ENCODE results near the gene CD99L2. TPM values are rescaled to one million over a fixed set of nuclear protein-coding genes. Genes with fewer than 3 reads are reported as not detected.

The CD99L2 gene
- total RNA-seq, 6 experiments from 2014 or later, result 53.9 to 67.1 (median 56.4) TPM

- no peak for TF ChIP-seq CTCF (IDR thresholded peaks at IDR 0.05)
- Mint-ChIP-seq H3K4me1 (ENCODE audit: low read depth) (no peaks in the 10 kb centered on the region), H3K27ac (no peak overlapping the region), H3K27me3 (ENCODE audit: insufficient read depth) (no peaks in the 10 kb centered on the region; the same call in 1 of the 2 replicates), H3K36me3 (ENCODE audit: low read depth) (peaks cover 4% of the 10 kb centered on the region; the same call in 1 of the 2 replicates), H3K4me3 (no peak overlapping the region), H3K9me3 (no peaks in the 10 kb centered on the region)
- no peak for DNase-seq
These were observed 135.1 kb downstream of the CD99L2 start for GRCh38 chrX:150763303-150763797.

DNA sequence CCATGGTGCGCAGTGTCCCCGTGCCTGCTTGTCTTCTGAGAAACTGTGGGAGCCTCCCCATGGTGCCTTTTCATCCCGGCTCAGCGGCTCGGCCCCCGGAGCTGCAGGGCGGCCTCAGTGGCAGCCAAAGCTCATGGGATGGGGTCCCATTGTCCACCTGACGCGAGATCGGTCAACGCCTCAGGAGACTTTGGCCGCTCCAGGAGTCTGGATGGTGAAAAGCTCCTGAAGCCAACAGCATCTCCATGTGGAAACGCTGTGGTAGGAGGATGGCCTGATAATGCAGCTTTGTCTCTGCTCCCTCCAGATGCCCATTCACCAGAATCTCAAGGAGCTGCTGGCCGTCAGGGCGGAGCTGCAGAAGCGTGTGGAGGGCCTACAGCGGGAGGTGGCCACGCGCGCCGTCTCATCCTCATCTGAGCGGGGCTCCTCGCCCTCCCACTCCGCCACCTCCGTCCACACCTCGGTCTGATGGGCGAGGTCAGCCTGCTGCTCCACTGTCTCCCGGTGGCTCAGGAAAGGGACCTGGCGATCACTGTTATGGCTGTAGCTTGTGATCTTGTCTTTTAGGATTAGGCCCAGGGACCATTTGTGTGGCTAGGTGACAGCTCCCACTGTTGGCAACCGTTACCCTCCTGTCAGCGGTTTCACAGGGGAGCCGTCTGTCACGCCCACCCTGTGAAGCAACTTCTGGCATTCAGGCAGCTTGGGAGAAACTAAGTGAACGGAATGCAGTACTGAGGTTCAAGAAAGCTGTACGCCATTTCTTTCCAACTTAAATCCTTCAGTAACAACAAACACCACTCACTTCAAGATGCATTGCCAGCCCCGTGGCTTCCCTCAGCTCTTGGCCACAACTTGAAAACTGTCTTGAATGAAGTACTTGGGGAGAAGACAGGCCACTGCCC is 136.0 kb downstream of the CD99L2 start:
- Mint-ChIP-seq H3K27ac (no peak overlapping the region), H3K27me3 (ENCODE audit: insufficient read depth) (peaks cover 3% of the 10 kb centered on the region; the same call in 1 of the 2 replicates)
- DNase-seq, result no peak

DNA sequence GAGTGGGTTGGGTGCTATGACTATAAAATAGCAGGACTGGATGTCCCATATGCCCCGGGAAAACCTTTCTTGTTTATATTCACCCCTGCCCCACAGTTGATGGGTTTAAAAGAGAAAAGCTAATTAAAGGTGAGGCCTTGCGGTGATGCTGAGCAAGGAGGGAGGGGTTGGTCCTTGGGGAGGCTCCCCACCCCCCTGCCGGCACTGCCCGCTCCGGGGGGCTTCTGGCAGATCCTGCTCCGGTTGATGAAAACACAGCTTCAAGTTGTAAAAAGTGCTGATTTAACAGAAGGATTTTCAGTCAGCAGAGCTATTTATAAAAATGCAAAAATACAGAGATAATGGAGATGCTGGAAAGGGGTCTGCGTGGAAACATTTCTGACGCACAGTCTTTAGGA is 136.7 kb downstream of the CD99L2 start:
- no peaks in the 10 kb centered on the region for H3K4me1 Mint-ChIP-seq (ENCODE audit: low read depth)
- DNase-seq, result no peak
- H3K9me3 Mint-ChIP-seq, result no peaks in the 10 kb centered on the region
- no peak overlapping the region for H3K4me3 Mint-ChIP-seq
- TF ChIP-seq CTCF (IDR thresholded peaks at IDR 0.05), result no peak
- H3K27ac Mint-ChIP-seq, result no peak overlapping the region
- peaks cover 7% of the 10 kb centered on the region for H3K36me3 Mint-ChIP-seq (ENCODE audit: low read depth)
- H3K27me3 Mint-ChIP-seq (ENCODE audit: insufficient read depth), result peaks cover 3% of the 10 kb centered on the region; the same call in 1 of the 2 replicates

More for the DNA sequence above, 136.0 kb downstream of the CD99L2 start:
- no peaks in the 10 kb centered on the region for H3K9me3 Mint-ChIP-seq
- no peaks in the 10 kb centered on the region for H3K4me1 Mint-ChIP-seq (ENCODE audit: low read depth)
- no peak for TF ChIP-seq CTCF (IDR thresholded peaks at IDR 0.05)
- peaks cover 4% of the 10 kb centered on the region; the same call in 1 of the 2 replicates for H3K36me3 Mint-ChIP-seq (ENCODE audit: low read depth)
- H3K4me3 Mint-ChIP-seq, result no peak overlapping the region

- no peaks in the 10 kb centered on the region for H3K9me3 Mint-ChIP-seq
- H3K36me3 Mint-ChIP-seq (ENCODE audit: low read depth), result peaks cover 8% of the 10 kb centered on the region
- no peak for DNase-seq
- H3K4me1 Mint-ChIP-seq (ENCODE audit: low read depth), result no peaks in the 10 kb centered on the region
- TF ChIP-seq CTCF (IDR thresholded peaks at IDR 0.05), result no peak
- peaks cover 3% of the 10 kb centered on the region; the same call in 1 of the 2 replicates for H3K27me3 Mint-ChIP-seq (ENCODE audit: insufficient read depth)
- no peak overlapping the region for H3K4me3 Mint-ChIP-seq
- no peak overlapping the region for H3K27ac Mint-ChIP-seq
These were observed 137.2 kb downstream of the CD99L2 start for GRCh38 chrX:150761176-150761818.

DNA sequence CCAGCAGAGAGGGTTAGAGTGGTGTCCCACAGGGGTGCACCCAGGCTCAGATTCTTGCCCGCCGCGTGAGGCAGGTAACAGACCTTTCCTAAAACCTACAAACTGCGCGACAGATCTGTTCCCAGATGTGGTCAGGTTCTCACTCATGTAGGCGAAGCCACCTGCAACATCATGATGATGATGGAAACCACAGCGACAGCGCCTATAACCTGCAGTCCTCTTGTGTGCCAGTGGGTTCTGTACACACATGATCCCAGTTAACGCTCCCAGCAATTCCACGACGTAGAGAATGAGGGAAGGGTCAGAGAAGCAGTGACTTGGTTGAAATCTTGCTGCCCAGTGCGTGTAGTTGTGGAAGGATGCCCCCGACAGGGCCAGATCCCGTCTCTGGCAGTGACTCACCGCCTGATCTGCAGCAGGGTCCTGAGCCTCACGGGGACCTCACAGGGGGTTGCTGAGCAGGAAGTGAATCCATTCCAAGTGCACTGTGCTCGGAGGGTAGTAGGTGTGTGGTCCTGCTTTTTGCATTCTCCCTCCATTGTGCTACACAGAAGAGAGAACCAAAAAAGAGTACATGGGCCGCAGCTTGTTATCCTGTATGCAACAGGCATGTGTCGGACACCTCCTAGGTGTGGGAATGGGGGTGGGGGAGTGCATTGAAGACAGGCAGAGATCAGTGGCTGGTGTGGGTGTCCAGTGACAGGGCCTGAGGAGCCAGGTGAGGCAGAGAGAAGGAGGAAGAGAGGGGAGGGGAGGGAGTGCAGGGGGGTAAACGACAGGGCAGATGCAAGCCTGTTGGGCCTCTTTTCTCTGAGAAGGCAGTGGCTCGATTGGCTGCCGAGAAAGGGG is 138.7 kb downstream of the CD99L2 start:
- no peaks in the 10 kb centered on the region for H3K9me3 Mint-ChIP-seq
- H3K4me3 Mint-ChIP-seq, result no peak overlapping the region
- H3K27ac Mint-ChIP-seq, result no peak overlapping the region
- TF ChIP-seq CTCF (IDR thresholded peaks at IDR 0.05), result no peak
- peaks cover 8% of the 10 kb centered on the region for H3K36me3 Mint-ChIP-seq (ENCODE audit: low read depth)
- H3K27me3 Mint-ChIP-seq (ENCODE audit: insufficient read depth), result peaks cover 3% of the 10 kb centered on the region; the same call in 1 of the 2 replicates
- H3K4me1 Mint-ChIP-seq (ENCODE audit: low read depth), result no peaks in the 10 kb centered on the region
- DNase-seq, result no peak

All from HFFc6 (cell line).